HEK293T (cell line): ENCODE data around the gene MEGF6.

Experiments
- CTCF ChIA-PET: fragments of 350-600 bp; formaldehyde crosslinking; extraction: SDS; loops from one replicate; lab custom pipeline; 2021; ENCODE audit warnings: antibody characterized with exemption, inconsistent platforms; lab: Yijun Ruan, JAX
- POLR2A ChIA-PET: fragments of 350-600 bp; formaldehyde crosslinking; extraction: SDS; loops from one replicate; lab custom pipeline; 2020; ENCODE audit warnings: antibody characterized with exemption, inconsistent platforms; lab: Yijun Ruan, JAX
- DNase-seq: peaks from one replicate; pipeline ENCODE4 v3.0.0; 2012; ENCODE audit warnings: mixed read lengths; ENCODE audit errors: extremely low spot score
- ARNT ChIP-seq: fragments of 450-650 bp; IDR thresholded peaks from 2 replicates; pipeline ENCODE4 v1.6.1; 2017; ENCODE audit warnings: mild to moderate bottlenecking
- BHLHE40 ChIP-seq: fragments of 450-650 bp; IDR thresholded peaks from 2 replicates; pipeline ENCODE4 v1.6.1; 2016; ENCODE audit warnings: mild to moderate bottlenecking, moderate library complexity, borderline replicate concordance
- CTBP1 ChIP-seq: fragments of 450-650 bp; IDR thresholded peaks from 2 replicates; pipeline ENCODE4 v1.6.1; 2016; ENCODE audit warnings: borderline replicate concordance
- ELF4 ChIP-seq: fragments of 450-650 bp; IDR thresholded peaks from 2 replicates; pipeline ENCODE4 v1.6.1; 2017; ENCODE audit warnings: antibody characterized with exemption
- FOXA1 ChIP-seq: fragments of 450-650 bp; IDR thresholded peaks from 2 replicates; pipeline ENCODE4 v1.6.1; 2016; ENCODE audit warnings: mild to moderate bottlenecking
- FOXK2 ChIP-seq: fragments of 450-650 bp; IDR thresholded peaks from 2 replicates; pipeline ENCODE4 v1.6.1; 2016; ENCODE audit warnings: mild to moderate bottlenecking
- FOXM1 ChIP-seq: fragments of 450-650 bp; IDR thresholded peaks from 2 replicates; pipeline ENCODE4 v1.6.1; 2017; ENCODE audit warnings: mild to moderate bottlenecking, borderline replicate concordance
- HDGF ChIP-seq: fragments of 450-650 bp; IDR thresholded peaks from 2 replicates; pipeline ENCODE4 v1.6.1; 2017; ENCODE audit warnings: antibody characterized with exemption, borderline replicate concordance
- L3MBTL2 ChIP-seq: fragments of 450-650 bp; conservative IDR thresholded peaks from 2 replicates; pipeline ENCODE4 v1.6.1; 2016; ENCODE audit warnings: mild to moderate bottlenecking
- LEF1 ChIP-seq: fragments of 450-650 bp; IDR thresholded peaks from 2 replicates; pipeline ENCODE4 v1.6.1; 2017; ENCODE audit warnings: mild to moderate bottlenecking, borderline replicate concordance
- NFRKB ChIP-seq: fragments of 450-650 bp; IDR thresholded peaks from 2 replicates; pipeline ENCODE4 v1.6.1; 2016; ENCODE audit warnings: mild to moderate bottlenecking, moderate library complexity
- PKNOX1 ChIP-seq: fragments of 450-650 bp; IDR thresholded peaks from 2 replicates; pipeline ENCODE4 v1.6.1; 2016
- SP1 ChIP-seq: fragments of 450-650 bp; IDR thresholded peaks from 2 replicates; pipeline ENCODE4 v1.6.1; 2017
- SUZ12 ChIP-seq: fragments of 450-650 bp; IDR thresholded peaks from 2 replicates; pipeline ENCODE4 v1.6.1; 2016; ENCODE audit warnings: mild to moderate bottlenecking
- TARDBP ChIP-seq: fragments of 450-650 bp; IDR thresholded peaks from 2 replicates; pipeline ENCODE4 v1.6.1; 2016
- ZNF384 ChIP-seq: fragments of 450-650 bp; IDR thresholded peaks from 2 replicates; pipeline ENCODE4 v1.6.1; 2016

The MEGF6 gene

GRCh38 chr1:3541465-3541864 is 69.8 kb downstream of the MEGF6 start:
- CTCF ChIA-PET = no interaction called here
- TF ChIP-seq ZNF384 (no peak), LEF1 (no peak)
- no peak for DNase-seq
- POLR2A ChIA-PET = no interaction called here

- POLR2A ChIA-PET = no interaction called here
- CTCF ChIA-PET = no interaction called here
- DNase-seq = no peak
- no peak for TF ChIP-seq HDGF
- TF ChIP-seq NFRKB = no peak
- TF ChIP-seq BHLHE40 = no peak
- TF ChIP-seq FOXA1 = no peak
- TF ChIP-seq SP1 = no peak
- TF ChIP-seq L3MBTL2 = no peak
- no peak for TF ChIP-seq FOXK2
- no peak for TF ChIP-seq ELF4
- TF ChIP-seq TARDBP = no peak
- TF ChIP-seq SUZ12 = no peak
- no peak for TF ChIP-seq CTBP1
These were observed 70.4 kb downstream of the MEGF6 start for GRCh38 chr1:3540876-3541275.

- TF ChIP-seq L3MBTL2 = no peak
- no peak for TF ChIP-seq ELF4
- no peak for TF ChIP-seq ARNT
- no peak for TF ChIP-seq PKNOX1
- TF ChIP-seq SUZ12 = no peak
- no peak for TF ChIP-seq FOXK2
- no peak for TF ChIP-seq CTBP1
- TF ChIP-seq TARDBP = no peak
- TF ChIP-seq FOXA1 = no peak
- no peak for TF ChIP-seq FOXM1
- no peak for TF ChIP-seq HDGF
- TF ChIP-seq LEF1 = no peak
- no peak for TF ChIP-seq BHLHE40
- no peak for TF ChIP-seq NFRKB
- TF ChIP-seq ZNF384 = no peak
- TF ChIP-seq SP1 = no peak
- CTCF ChIA-PET = no interaction called here
- POLR2A ChIA-PET = interaction anchor here (1.0 to 1.2 kb wide), 2 partner anchors 9 kb away, joined by 4 read pairs; no protein-coding TSS in a partner anchor
- DNase-seq = no peak
These were observed 71.4 kb downstream of the MEGF6 start for GRCh38 chr1:3539707-3540425.

- DNase-seq = no peak
- TF ChIP-seq CTBP1 = no peak
- TF ChIP-seq NFRKB = no peak
- no peak for TF ChIP-seq PKNOX1
- TF ChIP-seq SP1 = no peak
- no peak for TF ChIP-seq ELF4
- no peak for TF ChIP-seq ZNF384
- TF ChIP-seq HDGF = no peak
- TF ChIP-seq TARDBP = no peak
- TF ChIP-seq BHLHE40 = no peak
- TF ChIP-seq LEF1 = no peak
- CTCF ChIA-PET = interaction anchor here (1.1 kb wide), 1 partner anchor 28 kb away, joined by 3 read pairs; no protein-coding TSS in a partner anchor
- POLR2A ChIA-PET = no interaction called here
These were observed 73.9 kb downstream of the MEGF6 start for GRCh38 chr1:3537359-3537758.

- POLR2A ChIA-PET = no interaction called here
These were observed 74.7 kb downstream of the MEGF6 start for GRCh38 chr1:3536420-3537195.

GRCh38 chr1:3535732-3536131 is 75.6 kb downstream of the MEGF6 start:
- no peak for DNase-seq
- CTCF ChIA-PET = no interaction called here
- POLR2A ChIA-PET = no interaction called here
- TF ChIP-seq BHLHE40 = no peak
- TF ChIP-seq FOXM1 = no peak
- TF ChIP-seq PKNOX1 = no peak
- no peak for TF ChIP-seq HDGF
- TF ChIP-seq NFRKB = no peak
- no peak for TF ChIP-seq LEF1
- no peak for TF ChIP-seq ARNT
- TF ChIP-seq SP1 = no peak
- TF ChIP-seq SUZ12 = no peak
- no peak for TF ChIP-seq ELF4

More at GRCh38 chr1:3536420-3537195, 74.7 kb downstream of the MEGF6 start:
- DNase-seq = no peak
- CTCF ChIA-PET = interaction anchor here (1.1 kb wide), 1 partner anchor 28 kb away, joined by 3 read pairs; no protein-coding TSS in a partner anchor
- TF ChIP-seq ARNT (no peak), SP1 (no peak), BHLHE40 (no peak), ZNF384 (no peak), FOXK2 (no peak), HDGF (no peak), CTBP1 (no peak), L3MBTL2 (no peak), SUZ12 (no peak), ELF4 (no peak)
